ENCODE results near the gene EHMT1. TPM values are rescaled to one million over a fixed set of nuclear protein-coding genes. Genes with fewer than 3 reads are reported as not detected.

The EHMT1 gene
- total RNA-seq, 1 experiment from 2014 or later, result 112 TPM

DNA sequence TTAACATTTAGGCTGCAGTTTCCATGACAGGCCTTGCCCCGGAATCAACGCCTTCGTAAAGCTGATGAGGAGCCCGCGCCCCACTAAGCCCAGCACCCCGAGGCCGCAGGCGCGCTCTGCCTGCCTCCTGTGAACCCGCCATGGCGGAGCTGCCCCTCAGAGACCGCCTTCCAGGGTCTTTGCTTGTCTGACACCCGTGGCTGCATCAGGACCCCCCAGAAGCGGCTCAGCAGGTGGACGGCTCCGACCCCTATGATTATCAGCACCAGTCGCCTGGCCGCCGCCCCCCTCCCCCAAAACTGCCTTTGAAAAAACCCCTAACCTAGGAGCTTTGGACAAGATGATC, 39.6 kb upstream of the EHMT1 start:
- H3K14ac ChIP-seq (ENCODE audit: insufficient read depth, low read length), result no peak overlapping the region; the same call in 1 of the 2 replicates
- no peak overlapping the region for H3T11ph ChIP-seq (ENCODE audit: low read length)
- no peak overlapping the region for H2BK120ac ChIP-seq (ENCODE audit: low read depth, low read length, poor library complexity, severe bottlenecking)
- DNase-seq, result peak; percentile 39
- no peaks in the 10 kb centered on the region for H3K9me3 ChIP-seq (ENCODE audit: control insufficient read depth, low read depth, low read length)
- no CpG with 5 or more reads among the region's 19 CpGs for WGBS (ENCODE audit: extremely low coverage, insufficient read length, low lambda C conversion rate)
- H2AK5ac ChIP-seq (ENCODE audit: insufficient read length, low read length), result no peak overlapping the region
- H3K36me3 Mint-ChIP-seq (ENCODE audit: insufficient read depth in 1 of 3, low read depth in 3 of 3), result peaks cover 32 to 72% (median 55%) of the 10 kb centered on the region in 3 experiments
- peaks cover 12% of the 10 kb centered on the region for H3K23me2 ChIP-seq (ENCODE audit: insufficient read length, low read depth, low read length, poor library complexity, severe bottlenecking)
- H3K4ac ChIP-seq (ENCODE audit: low read depth, low read length), result no peak overlapping the region
- TF ChIP-seq, protein P1, sequence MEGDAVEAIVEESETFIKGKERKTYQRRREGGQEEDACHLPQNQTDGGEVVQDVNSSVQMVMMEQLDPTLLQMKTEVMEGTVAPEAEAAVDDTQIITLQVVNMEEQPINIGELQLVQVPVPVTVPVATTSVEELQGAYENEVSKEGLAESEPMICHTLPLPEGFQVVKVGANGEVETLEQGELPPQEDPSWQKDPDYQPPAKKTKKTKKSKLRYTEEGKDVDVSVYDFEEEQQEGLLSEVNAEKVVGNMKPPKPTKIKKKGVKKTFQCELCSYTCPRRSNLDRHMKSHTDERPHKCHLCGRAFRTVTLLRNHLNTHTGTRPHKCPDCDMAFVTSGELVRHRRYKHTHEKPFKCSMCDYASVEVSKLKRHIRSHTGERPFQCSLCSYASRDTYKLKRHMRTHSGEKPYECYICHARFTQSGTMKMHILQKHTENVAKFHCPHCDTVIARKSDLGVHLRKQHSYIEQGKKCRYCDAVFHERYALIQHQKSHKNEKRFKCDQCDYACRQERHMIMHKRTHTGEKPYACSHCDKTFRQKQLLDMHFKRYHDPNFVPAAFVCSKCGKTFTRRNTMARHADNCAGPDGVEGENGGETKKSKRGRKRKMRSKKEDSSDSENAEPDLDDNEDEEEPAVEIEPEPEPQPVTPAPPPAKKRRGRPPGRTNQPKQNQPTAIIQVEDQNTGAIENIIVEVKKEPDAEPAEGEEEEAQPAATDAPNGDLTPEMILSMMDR (conservative IDR thresholded peaks at IDR 0.05), result no peak
- no peak overlapping the region for H4K91ac ChIP-seq (ENCODE audit: insufficient read length, low read depth, low read length)
- no peak overlapping the region for H2BK12ac ChIP-seq (ENCODE audit: insufficient read length, low read depth, low read length)
- peaks cover 29 to 40% of the 10 kb centered on the region in 2 experiments for H3K4me1 Mint-ChIP-seq
- H3K4me3 Mint-ChIP-seq, result peak overlapping the region; percentile 86 to 90
- no peaks in the 10 kb centered on the region for H3K27me3 Mint-ChIP-seq (ENCODE audit: low read depth)
- no peak overlapping the region for H2BK20ac ChIP-seq (ENCODE audit: low read depth, low read length, poor library complexity, severe bottlenecking)
- H3K18ac ChIP-seq (ENCODE audit: insufficient read length, low read depth, low read length), result no peak overlapping the region
- no peaks in the 10 kb centered on the region for H3K9me3 Mint-ChIP-seq
- H3K9ac ChIP-seq (ENCODE audit: extremely low read depth, insufficient read length, low read length), result no peak overlapping the region
- H2BK5ac ChIP-seq (ENCODE audit: insufficient read length, low read length), result no peak overlapping the region
- H3K56ac ChIP-seq (ENCODE audit: insufficient read length, low read depth, low read length), result no peak overlapping the region
- peak overlapping the region; percentile 24 to 94 (median 91); a peak in 5 of 7 replicates for H3K27ac Mint-ChIP-seq
- H4K5ac ChIP-seq (ENCODE audit: insufficient read length, low read depth, low read length), result no peak overlapping the region
- H3K27ac ChIP-seq (ENCODE audit: insufficient read length, low read depth, low read length), result no peak overlapping the region
- H3K4me2 ChIP-seq (ENCODE audit: insufficient read depth, insufficient read length, low read length), result peak overlapping the region; percentile 9
- peaks cover 10% of the 10 kb centered on the region; the same call in 1 of the 2 replicates for H3K79me2 ChIP-seq (ENCODE audit: insufficient read depth, low read length)
- peaks cover 10% of the 10 kb centered on the region for H3K79me1 ChIP-seq (ENCODE audit: insufficient read depth, low read depth, low read length, poor library complexity, severe bottlenecking)
- H3K27me3 ChIP-seq (ENCODE audit: insufficient read depth, low read length), result no peaks in the 10 kb centered on the region
- H3K4me1 ChIP-seq (ENCODE audit: insufficient read depth, low read length), result peaks cover 4% of the 10 kb centered on the region; the same call in 1 of the 2 replicates
- no peak overlapping the region for H4K8ac ChIP-seq (replicated peaks; ENCODE audit: insufficient read length, low read depth, low read length)
- H2BK15ac ChIP-seq (ENCODE audit: low read depth, low read length), result no peak overlapping the region
- no peak overlapping the region for H3K23ac ChIP-seq (ENCODE audit: insufficient read length, low read depth, low read length)
- no peaks in the 10 kb centered on the region for H4K20me1 ChIP-seq (ENCODE audit: control insufficient read depth, insufficient read depth, insufficient read length)
- H2AFZ ChIP-seq (ENCODE audit: low read length), result no peak overlapping the region

Data from H9 (cell line).